ENCODE results near the gene SMO.
"Not testable (repeated sequence)": the region's sequence is repeated elsewhere in the genome, so short reads cannot be mapped to it uniquely, and the experiment has no call there.

SMO gene

GRCh38 chr7:129210256-129210988 is 22.0 kb downstream of the SMO start:
- DNase-seq = peak; percentile 36

DNA sequence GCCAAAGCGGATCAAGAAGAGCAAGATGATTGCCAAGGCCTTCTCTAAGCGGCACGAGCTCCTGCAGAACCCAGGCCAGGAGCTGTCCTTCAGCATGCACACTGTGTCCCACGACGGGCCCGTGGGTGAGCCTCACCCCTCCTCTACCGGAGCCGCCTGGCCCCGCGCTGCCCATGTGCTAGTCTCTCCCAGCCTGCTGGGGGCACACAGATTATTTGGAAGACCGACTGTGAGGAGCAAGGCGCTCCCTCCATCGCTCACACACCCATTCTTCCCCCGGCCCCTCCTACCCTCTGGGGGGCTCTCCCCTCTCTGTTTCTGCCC is 22.5 kb downstream of the SMO start:
- DNase-seq = no peak

- no peak for DNase-seq
Measured at GRCh38 chr7:129212126-129212525, 23.7 kb downstream of the SMO start.

- DNase-seq = no peak
Measured at GRCh38 chr7:129212596-129212995, 24.2 kb downstream of the SMO start.

GRCh38 chr7:129213828-129214227 is 25.4 kb downstream of the SMO start:
- DNase-seq = no peak

DNA sequence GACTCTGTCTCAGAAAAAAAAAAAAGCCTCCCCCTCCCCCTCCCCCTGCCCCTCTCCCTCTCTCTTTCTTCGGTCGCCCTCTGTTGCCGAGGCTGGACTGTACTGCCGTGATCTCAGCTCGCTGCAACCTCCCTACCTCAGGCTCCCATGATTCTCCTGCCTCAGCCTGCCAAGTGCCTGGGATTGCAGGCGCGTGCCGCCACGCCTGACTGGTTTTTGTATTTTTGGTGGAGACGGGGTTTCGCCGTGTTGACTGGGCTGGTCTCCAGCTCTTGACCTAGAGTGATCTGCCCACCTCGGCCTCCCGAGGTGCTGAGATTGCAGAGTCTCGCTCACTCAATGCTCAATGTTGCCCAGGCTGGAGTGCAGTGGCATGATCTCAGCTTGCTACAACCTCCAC is 27.3 kb downstream of the SMO start:
- not testable (repeated sequence) for DNase-seq

DNA sequence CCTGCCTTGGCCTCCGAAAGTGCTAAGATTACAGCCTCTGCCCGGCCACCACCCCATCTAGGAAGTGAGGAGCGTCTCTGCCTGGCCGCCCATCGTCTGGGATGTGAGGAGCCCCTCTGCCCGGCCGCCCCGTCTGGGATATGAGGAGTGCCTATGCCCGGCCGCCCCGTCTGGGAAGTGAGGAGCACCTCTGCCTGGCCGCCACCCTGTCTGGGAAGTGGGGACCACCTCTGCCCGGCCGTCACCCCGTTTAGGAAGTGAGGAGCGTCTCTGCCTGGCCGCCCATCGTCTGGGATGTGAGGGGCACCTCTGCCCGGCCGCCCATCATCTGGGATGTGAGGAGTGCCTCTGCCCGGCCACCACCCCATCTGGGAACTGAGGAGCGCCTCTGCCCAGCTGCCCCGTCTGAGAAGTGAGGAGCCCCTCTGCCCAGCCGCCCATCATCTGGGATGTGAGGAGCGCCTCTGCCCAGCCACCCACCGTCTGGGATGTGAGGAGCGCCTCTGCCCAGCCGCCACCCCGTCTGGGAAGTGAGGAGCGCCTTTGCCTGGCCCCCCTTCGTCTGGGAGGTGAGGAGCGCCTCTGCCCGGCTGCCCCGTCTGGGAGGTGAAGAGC is 27.8 kb downstream of the SMO start:
- DNase-seq = not testable (repeated sequence)

GRCh38 chr7:129216821-129217416 is 28.5 kb downstream of the SMO start:
- not testable (repeated sequence) for DNase-seq

DNA sequence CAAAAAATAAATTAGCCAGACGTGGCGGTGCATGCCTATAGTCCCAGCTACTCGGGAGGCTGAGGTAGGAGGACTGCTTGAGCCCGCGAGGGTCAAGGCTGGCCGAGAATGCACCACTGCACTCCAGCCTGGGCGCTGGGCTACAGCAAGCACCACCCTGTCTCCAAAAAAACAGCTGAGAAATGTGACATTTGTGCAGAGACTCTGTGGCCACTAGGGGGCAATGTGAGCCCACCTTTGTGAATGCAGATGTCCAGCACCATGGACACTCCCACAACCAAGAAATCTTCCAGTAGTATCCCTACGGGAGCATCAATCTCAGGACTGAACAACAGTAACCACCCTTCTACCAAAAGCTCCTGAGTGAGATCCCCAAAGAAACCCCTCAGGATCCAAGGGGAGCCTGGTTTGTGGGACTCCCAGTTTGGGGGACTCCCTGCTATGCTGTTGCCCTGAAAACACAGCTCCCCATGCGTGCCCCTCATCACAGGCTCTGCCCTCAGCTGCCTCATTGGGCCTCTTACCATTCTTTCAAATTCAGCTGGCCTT is 30.2 kb downstream of the SMO start:
- DNase-seq = peak; percentile 68

- DNase-seq = not testable (repeated sequence)
Measured at GRCh38 chr7:129219166-129219565, 30.7 kb downstream of the SMO start.

DNA sequence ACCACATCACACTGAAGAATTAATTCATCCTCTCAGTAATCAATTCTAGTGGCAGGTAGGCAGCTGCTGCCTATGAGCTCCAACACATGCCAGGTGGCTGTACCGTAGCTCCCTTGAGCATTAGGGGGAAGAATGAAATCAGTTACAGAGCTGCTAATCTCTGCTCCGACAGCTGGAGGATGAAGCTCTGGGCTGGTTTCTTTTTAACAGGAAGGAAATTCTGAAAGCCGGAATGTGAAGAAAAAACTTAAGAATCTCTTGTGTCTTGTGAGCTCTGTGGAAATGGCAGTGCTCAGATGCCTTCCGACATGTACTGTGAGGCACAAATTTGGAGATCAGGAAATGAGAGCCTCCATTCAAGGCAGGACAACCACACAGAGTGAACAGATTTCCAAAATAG is 33.6 kb downstream of the SMO start:
- DNase-seq = no peak

- DNase-seq = peak; percentile 97
Measured at GRCh38 chr7:129224251-129225205, 36.1 kb downstream of the SMO start, which contains the start of gene AHCYL2. AHCYL2 (plus strand) TSS chr7:129225030.

DNA sequence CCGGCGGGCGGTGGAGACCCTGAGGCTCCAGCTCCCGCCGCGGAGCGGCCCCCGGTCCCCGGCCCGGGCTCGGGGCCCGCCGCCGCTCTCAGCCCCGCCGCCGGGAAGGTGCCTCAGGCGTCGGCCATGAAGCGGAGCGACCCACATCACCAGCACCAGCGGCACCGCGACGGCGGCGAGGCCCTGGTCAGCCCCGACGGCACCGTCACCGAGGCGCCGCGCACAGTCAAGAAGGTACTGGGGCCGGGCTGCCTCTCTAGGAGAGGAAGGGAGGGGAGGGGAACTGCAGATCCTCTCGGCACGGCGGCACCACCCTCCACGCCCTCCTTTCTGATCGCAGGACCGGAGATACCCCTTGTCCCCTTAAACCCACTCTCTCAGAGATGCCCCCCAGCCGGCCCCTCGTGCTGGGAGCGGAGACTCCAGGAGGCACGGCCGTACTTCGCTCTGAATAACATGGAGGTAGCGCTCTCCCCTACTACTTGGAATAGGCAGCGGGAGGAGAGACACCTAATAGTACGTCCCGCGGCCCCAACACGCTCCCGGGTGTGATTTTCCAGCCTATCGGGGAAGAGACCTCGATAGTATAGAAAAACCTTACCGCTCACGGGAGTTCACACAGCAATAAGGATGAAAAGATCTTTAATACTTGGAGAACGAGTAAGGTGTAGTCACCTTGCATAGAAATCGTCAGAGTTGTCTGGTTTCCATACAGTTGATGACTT is 36.9 kb downstream of the SMO start:
- DNase-seq = peak; percentile 66

DNA sequence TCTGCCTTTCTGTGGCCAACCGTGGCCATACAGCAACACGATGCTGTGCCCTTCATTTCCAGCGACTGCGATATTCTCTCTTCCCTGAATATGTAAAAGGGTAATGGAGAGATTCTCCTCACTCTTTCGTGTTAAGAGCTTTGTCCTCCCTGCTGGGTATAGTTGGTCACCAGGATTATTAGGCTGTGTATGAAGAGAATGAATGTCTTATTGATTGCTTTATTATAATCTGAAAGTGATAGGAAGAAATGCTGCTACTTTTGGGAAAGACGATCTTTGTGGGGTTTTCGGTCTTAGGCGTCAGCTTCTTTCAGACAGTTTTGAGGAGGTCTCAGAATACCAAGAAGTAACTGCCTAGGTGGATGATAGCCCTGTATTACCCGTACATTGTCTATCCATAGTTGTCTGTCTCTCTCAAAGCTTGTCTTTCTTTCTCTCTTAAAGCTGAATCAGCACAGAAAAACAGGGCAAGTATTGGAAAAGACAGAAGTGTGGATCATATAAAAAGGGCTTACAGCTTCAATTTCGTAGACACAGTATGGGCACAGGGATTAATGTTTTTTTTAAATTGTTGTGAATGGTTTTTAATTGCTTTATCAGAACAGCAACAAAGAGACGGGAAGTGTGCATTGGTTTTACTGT is 37.6 kb downstream of the SMO start:
- DNase-seq = no peak

- no peak for DNase-seq
Measured at GRCh38 chr7:129227646-129228578, 39.5 kb downstream of the SMO start.

GRCh38 chr7:129228633-129229032 is 40.2 kb downstream of the SMO start:
- DNase-seq = no peak

DNA sequence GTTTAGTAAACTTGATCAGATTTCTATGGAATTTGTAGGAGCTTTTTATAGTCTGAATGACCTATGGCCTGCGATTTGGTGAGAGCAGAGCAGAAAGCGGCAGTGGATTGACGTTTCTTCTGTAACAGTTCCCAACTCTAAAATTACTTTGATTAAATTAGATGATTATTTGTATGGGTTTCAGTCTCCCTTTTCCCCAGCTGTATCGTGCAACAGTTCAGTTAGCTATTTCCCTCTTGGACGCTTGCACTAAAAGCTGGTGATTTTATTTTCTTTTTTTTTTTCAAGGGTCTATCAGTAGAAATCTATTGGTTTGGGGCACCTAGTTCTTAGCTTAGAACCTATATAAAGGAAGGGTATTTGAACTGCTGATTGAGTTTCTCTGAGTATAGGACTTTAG is 43.2 kb downstream of the SMO start:
- no peak for DNase-seq

GRCh38 chr7:129238546-129238945 is 50.1 kb downstream of the SMO start:
- no peak for DNase-seq

- DNase-seq = no peak
Measured at GRCh38 chr7:129240119-129240820, 51.8 kb downstream of the SMO start.

- DNase-seq = no peak
Measured at GRCh38 chr7:129244220-129244619, 55.8 kb downstream of the SMO start.

Measured in stimulated activated naive CD4-positive, alpha-beta T cell treated with Interleukin-2 at 50 U/mL for 16 hours (primary cell).